HG02623 (cell line): ENCODE results near the gene PPP1R1C.
A peak's percentile ranks its signal among the peaks of the same experiment; 100 is the strongest.

Experiments used
- ATAC-seq: cut with Tn5 transposase; IDR thresholded peaks from one replicate; pipeline ENCODE4 v1.9.1; 2021; ENCODE audit warnings: moderate library complexity; ENCODE audit not compliant: unreplicated experiment

PPP1R1C gene

GRCh38 chr2:182098648-182099047, 113.0 kb downstream of the PPP1R1C start:
- ATAC-seq = no peak

DNA sequence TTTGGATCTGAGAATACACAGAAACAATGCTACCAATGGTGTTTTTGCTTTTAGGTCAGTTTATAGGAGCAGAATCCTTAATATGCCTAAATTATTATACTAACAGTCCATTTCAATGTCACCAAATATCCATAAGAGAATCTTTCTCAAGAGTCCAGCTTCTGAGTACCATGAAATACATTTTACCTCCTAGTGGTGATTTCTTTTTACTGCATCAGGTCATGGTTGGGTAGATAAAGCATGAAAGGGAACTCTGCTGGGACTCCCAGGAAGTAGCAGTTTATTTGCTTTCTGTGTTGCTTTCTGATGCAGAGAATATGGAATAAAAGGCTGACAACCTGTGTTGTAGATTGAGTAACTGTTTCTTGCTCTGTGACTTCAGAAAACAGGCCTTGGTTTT, 115.6 kb downstream of the PPP1R1C start:
- ATAC-seq = peak; percentile 47

- no peak for ATAC-seq
Observed at GRCh38 chr2:182103526-182103925, 117.9 kb downstream of the PPP1R1C start.

DNA sequence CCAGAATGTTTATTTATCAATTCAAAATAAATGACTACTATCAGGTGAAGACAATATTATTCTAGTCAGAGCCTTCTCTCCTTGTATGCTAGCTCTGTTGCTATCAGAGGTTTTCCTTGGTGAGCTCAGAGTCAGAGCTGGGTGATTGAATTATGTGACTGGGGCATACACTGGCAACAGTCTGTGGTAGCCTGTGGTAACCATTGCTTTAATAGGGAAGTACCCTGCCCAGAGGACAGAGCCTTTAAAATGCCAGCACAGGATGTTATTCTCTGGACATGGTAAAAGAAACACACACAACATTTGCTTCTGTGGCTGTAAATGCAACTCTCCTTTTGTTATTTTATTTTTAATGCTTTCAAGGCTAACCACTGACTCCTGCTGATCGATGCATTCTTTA, 124.7 kb downstream of the PPP1R1C start:
- ATAC-seq = no peak

- ATAC-seq = no peak
Observed at GRCh38 chr2:182113334-182113733, 127.7 kb downstream of the PPP1R1C start.

- ATAC-seq = no peak
Observed at GRCh38 chr2:182115258-182115657, 129.6 kb downstream of the PPP1R1C start.

DNA sequence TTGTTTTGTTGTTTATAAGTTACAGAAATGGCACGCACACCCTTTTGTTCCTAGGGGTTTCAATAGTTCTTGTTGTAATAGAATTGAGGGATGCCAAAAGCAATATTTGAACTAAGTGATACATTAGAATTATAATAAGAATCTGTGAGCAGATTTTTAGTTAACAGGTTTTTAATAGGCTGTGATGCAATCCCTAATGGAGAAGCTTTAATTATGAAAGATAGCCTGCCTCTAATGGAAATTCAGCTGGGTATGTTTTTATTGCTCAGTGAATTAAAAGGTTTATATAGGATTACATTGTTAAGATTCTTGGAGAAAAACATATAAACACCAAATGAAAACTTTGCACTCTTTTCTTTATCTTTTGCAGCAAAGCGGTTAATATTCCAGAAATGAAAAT, 131.1 kb downstream of the PPP1R1C start:
- ATAC-seq = no peak

DNA sequence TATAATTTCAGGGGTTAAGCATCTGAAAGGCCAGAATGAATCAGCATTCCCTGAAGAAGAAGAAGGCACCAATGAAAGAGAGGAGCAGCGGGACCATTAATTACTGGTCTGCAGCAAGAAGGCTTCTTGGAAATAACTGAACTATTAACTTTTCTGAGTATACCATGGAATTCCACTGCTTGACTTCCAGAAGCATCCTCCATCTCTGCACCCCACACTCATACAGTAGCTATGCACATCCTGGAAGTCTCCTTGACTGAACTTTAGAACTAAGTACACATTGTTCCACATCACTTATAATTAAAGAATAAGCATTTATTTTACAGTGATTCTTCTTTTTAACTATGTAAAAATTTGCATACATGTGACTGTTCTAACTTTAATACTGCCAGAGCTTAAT, 131.5 kb downstream of the PPP1R1C start:
- no peak for ATAC-seq

DNA sequence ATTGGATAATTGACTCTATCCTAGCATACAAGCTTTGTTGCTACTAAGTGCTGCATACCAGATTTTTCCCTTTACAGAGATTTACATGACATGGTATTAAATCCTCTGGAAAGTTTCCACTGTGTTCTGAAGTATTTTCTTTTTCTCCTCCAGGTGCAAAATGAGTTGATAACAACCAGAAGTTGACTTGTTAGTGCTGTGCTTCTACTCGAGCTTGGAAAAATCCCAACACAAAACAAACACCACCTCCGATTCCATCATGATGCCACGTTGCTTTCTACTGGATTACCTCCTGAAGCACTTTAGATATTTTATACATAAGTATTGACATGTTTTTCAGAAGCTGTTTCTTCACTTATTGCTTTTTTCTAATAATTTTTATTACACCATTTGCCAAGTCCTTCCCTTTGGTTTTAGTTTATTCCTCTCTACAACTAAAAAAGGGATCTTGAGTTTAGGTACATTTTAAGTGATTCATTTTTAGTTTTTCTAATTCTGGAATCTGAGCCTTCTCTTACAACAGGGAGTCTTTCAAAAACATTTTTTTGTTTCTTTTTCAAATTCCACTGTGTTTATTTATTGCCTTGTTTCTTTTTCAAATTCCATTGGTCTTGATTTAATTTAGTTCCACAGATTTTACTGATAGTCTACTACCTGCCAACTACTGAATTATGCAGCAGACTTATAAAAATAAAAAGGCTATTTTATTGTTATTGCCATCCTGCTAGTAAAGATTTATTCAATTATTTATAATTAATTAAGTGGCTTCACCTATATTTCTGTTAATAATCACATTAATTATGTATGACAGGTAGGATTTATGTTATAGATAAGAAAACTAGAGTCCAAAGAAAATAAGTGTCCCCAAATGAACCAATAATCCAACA, 143.4 kb downstream of the PPP1R1C start:
- no peak for ATAC-seq

DNA sequence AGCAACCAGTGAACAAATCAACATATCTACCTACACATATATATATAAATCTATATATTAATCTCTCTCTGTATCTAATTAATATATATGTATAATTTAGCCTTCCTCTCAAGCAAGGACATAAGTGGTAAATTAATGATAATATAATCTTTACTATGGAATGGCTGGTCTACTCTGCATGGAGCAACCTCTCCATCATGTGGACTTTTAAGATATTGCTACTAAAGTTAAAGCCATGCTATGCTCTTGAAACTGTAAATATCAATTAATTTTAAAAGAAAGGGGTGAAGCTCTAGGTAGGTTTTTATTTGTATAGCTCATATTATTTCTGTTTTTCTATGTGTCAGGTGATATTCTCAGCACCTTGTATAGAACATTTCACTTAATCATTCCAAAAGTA, 147.0 kb downstream of the PPP1R1C start:
- no peak for ATAC-seq

DNA sequence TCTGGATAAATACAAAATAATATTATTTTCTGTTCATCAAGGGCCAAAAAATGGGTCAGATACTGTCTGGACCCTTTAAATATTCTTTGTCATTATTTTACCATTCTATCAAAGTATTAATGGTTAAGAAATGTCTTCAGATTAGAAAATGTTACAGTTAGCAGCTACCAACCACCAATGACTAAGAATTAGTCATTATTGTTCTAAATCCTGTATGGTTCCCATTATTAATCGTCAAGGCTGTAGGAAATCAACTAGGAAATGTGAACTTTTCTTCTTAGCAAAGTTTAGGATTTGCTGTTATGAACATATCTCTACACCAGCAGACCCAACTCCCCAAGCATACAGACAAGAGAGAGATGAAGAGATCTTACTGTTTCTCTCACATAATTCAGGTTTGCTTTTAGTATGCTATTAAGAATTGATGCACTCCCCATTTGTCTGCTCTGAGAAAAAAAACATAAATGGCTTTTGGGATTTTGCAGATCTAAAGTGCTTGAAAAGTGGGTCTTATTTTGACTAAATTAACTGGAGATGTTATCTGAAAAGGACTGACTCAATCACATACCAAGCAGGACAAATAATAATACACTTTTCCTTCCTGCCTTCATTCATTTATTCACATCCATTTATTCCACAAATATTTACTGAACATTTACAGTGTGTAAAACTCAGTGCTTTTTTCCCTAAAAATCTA, 147.7 kb downstream of the PPP1R1C start:
- no peak for ATAC-seq

GRCh38 chr2:182134201-182134600, 148.5 kb downstream of the PPP1R1C start:
- no peak for ATAC-seq

DNA sequence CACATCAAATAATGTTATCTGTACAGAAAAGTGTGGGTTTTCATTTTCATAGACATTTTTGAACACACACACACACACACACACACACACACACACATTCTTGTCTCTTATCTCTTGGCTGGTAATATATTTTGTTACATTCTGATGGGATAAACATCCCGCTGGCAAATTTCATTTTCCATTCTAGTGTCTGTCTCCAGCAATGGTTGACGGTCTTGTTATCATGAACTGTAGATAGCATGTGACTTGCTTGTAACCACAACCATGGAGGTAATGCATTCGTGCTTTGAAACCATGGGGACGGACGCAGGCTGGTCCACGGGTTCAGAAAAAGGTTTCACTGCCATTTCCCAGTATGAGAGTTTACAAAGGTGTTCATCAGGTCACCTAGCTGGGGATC, 156.4 kb downstream of the PPP1R1C start:
- ATAC-seq = no peak

- ATAC-seq = no peak
Observed at GRCh38 chr2:182144041-182144775, 158.6 kb downstream of the PPP1R1C start.

DNA sequence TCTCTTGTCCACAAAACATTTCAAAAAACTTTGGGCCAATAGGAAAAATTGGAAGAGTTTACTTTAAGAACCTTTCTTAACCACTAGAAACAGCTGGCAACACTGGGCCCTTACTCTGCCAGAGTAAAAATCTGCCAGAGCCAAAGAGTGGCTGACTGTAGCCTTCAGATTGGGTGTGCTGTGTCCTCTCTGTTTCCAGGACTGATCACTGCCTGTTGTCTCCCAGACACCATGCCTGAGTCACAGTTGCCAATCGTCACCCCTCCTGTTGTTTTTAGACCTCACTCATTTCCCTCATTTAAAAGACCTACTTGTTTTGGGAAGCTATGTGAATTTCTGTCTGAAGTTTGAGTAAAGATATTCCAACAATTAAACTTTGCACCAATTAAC, 159.1 kb downstream of the PPP1R1C start:
- ATAC-seq = no peak

GRCh38 chr2:182148344-182148743, 162.7 kb downstream of the PPP1R1C start:
- ATAC-seq = no peak

- ATAC-seq = no peak
Observed at GRCh38 chr2:182163878-182164277, 178.2 kb downstream of the PPP1R1C start.

DNA sequence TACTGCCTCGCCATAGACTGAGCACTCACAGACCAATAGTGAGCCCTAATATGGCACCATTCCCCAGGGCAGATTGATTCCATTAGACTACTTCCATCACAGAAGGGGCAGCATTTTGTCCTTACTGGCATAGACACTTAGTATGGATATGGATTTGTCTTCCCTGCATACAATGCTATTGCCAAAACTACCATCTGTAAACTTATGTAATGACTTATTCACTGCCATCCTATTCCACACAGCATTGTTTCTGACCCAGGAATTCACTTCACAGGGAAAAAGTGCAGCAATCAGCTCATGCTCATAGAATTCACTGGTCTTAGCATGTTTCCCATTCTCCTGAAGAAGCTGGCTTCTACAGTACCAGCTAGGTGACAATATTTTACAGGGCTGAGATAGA, 179.0 kb downstream of the PPP1R1C start:
- no peak for ATAC-seq

DNA sequence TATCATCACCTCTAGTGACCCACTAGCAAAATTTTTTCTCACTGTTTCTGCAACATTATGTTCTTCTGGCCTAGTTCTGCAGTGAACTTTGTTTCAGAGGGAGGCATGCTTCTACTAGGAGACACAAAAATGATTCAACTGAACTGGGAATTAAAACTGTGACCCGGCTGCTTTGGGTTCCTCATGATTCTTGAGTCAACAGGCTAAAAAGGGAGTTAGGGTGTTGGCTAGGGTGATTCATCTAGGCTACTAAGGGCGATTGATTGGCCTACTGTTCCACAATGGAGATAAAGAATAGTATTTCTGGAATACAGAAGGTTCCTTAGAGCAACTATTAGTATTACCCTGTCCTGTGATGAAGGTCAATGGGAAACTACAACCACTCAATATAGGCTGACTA, 179.5 kb downstream of the PPP1R1C start:
- no peak for ATAC-seq

DNA sequence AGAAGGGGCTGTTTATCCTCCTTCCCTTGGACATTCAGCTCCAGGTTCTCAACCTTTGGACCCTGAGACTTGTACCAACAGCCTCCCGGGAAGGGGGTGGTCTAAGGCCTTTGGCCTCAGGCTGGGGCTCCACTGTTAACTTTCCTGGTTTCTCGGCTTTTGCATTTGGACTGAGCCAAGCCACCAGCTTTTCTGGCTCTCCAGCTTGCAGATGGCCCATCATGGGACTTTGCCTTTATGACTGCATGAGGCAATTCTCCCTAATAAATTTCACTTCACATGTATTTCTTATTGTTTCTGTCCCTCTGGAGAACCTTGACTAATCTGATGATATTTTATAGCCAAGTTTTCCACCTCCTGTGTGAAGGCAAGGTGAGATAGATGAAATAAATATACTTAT, 180.8 kb downstream of the PPP1R1C start:
- ATAC-seq = no peak

DNA sequence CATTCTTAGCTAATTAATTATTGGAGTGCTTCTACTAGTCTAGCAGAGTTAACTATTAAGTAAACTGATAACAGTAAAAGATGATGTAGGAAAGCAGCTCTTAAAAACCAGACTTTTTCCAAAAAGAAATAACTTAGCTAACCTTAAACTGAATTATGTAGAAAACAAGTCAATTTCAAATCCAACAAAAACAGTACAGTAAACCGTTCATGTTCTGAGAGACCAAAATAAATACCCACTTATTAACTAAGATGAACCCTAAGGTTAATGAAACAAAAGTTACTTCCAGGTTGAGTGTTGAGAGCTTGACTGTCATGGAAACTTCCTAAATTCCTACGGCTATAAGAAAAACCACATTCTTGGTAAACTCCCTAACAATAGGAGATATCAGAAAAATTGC, 181.2 kb downstream of the PPP1R1C start:
- no peak for ATAC-seq
